T-helper 1 cell treated with Interleukin-12 subunit alpha and Interleukin-12 subunit beta and Interleukin-4 antibody, amounts not matched to agents 30 μg/mL and 1 μg/mL, for 36 hours (primary cell): ENCODE data around the gene BUD23.

Experiments
- H3K27ac Mint-ChIP-seq: one replicate; pipeline ENCODE4 v1.8.0; 2021; ENCODE audit warnings: mild to moderate bottlenecking, mixed read lengths
- H3K27me3 Mint-ChIP-seq: one replicate; pipeline ENCODE4 v1.8.0; 2021; ENCODE audit warnings: low read depth, mixed read lengths
- H3K36me3 Mint-ChIP-seq: one replicate; pipeline ENCODE4 v1.8.0; 2021; ENCODE audit warnings: low read depth, mixed read lengths
- H3K4me1 Mint-ChIP-seq: one replicate; pipeline ENCODE4 v1.8.0; 2021; ENCODE audit warnings: low read depth, mixed read lengths
- H3K4me3 Mint-ChIP-seq: one replicate; pipeline ENCODE4 v1.8.0; 2021; ENCODE audit warnings: mild to moderate bottlenecking, moderate library complexity, mixed read lengths
- H3K9me3 Mint-ChIP-seq: one replicate; pipeline ENCODE4 v1.8.0; 2021; ENCODE audit warnings: mixed read lengths

Gene BUD23

DNA sequence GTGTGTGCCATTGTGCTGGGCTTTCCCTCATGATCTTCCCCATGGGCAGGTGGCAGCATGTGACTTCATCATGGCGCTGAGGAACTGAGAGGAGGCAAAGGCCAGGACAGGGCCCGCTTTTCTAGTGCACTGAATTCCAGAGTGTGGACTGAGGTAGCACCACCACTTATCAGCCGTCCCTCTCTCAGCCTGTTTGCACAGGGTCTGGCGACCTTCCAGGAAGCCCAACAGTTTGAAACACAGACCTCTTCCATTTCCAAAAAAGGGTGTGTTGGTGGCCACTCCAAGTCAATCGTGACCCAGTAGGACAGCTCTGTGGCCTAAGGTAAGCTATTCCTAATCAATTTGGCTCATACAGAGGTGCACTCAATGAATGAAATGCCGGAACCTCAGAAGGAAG is 4.5 kb upstream of the BUD23 start:
- no peak overlapping the region for H3K4me3 Mint-ChIP-seq
- H3K27ac Mint-ChIP-seq = no peak overlapping the region
- H3K4me1 Mint-ChIP-seq = peaks cover 18% of the 10 kb centered on the region
- peaks cover 11% of the 10 kb centered on the region for H3K36me3 Mint-ChIP-seq
- no peaks in the 10 kb centered on the region for H3K27me3 Mint-ChIP-seq
- no peaks in the 10 kb centered on the region for H3K9me3 Mint-ChIP-seq

GRCh38 chr7:73679709-73680108 is 3.7 kb upstream of the BUD23 start:
- Mint-ChIP-seq H3K36me3 (peaks cover 13% of the 10 kb centered on the region), H3K4me3 (no peak overlapping the region), H3K27me3 (no peaks in the 10 kb centered on the region), H3K9me3 (no peaks in the 10 kb centered on the region), H3K4me1 (peaks cover 20% of the 10 kb centered on the region), H3K27ac (no peak overlapping the region)

DNA sequence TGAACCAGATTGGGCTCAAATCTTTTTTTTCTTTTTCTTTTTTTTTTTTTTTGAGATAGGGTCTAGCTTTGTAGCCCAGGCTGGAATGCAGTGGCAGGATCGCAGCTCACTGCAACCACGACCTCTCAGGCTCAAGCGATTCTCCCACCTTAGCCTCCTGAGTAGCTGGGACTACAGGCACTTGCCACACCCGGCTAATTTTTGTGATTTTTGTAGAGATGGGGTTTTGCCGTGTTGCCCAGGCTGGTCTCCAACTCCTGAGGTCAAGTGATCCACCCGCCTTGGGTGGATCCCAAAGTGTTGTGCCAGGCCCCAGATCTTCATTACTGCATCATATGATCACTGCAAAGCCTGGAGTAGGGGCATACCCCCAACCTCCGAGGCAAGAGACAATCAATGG is 2.9 kb upstream of the BUD23 start:
- peaks cover 20% of the 10 kb centered on the region for H3K4me1 Mint-ChIP-seq
- no peaks in the 10 kb centered on the region for H3K27me3 Mint-ChIP-seq
- no peaks in the 10 kb centered on the region for H3K9me3 Mint-ChIP-seq
- no peak overlapping the region for H3K4me3 Mint-ChIP-seq
- H3K36me3 Mint-ChIP-seq = peaks cover 13% of the 10 kb centered on the region
- H3K27ac Mint-ChIP-seq = no peak overlapping the region

DNA sequence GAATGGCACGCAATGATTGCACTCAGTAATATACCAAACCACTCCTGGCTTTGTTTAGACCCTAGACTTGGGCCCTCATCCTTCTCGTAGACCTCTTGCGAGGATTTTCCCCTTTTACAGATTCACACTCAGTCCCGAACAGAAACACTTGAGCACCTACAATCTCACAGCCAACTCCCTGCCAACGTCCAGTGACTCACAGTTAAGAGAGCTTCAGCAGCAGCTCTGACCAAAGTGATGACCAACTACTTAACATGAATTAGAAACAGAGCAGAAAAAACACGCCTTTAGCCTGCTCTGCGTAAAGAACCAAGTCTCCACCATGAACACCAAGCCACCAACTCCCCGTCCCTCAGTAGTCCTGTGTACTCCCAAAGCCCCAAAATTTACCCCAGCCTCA is 2.4 kb upstream of the BUD23 start:
- peak overlapping the region; percentile 99 for H3K4me3 Mint-ChIP-seq
- H3K27me3 Mint-ChIP-seq = no peaks in the 10 kb centered on the region
- H3K36me3 Mint-ChIP-seq = peaks cover 13% of the 10 kb centered on the region
- H3K4me1 Mint-ChIP-seq = peaks cover 20% of the 10 kb centered on the region
- no peak overlapping the region for H3K27ac Mint-ChIP-seq
- no peaks in the 10 kb centered on the region for H3K9me3 Mint-ChIP-seq

DNA sequence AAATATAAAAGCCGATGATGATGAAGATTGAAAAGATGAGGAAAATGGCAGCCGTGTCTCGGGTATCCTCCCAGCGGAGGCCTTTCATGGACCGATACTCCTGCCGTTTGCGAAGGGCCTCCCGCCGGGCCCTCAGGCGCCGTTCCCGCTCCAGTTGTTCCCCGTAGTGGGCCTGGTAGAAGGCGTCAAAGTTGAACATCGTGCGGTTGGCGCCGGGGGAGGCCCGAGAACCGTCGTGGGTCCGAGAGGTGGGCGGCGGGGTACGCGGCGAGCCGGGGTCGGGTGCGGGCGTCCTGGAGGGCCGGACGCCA is 697 bp upstream of the BUD23 start:
- no peaks in the 10 kb centered on the region for H3K27me3 Mint-ChIP-seq
- peak overlapping the region; percentile 99 for H3K4me3 Mint-ChIP-seq
- peak overlapping the region; percentile 97 for H3K27ac Mint-ChIP-seq
- H3K36me3 Mint-ChIP-seq = peaks cover 17% of the 10 kb centered on the region
- no peaks in the 10 kb centered on the region for H3K9me3 Mint-ChIP-seq
- peaks cover 23% of the 10 kb centered on the region for H3K4me1 Mint-ChIP-seq

DNA sequence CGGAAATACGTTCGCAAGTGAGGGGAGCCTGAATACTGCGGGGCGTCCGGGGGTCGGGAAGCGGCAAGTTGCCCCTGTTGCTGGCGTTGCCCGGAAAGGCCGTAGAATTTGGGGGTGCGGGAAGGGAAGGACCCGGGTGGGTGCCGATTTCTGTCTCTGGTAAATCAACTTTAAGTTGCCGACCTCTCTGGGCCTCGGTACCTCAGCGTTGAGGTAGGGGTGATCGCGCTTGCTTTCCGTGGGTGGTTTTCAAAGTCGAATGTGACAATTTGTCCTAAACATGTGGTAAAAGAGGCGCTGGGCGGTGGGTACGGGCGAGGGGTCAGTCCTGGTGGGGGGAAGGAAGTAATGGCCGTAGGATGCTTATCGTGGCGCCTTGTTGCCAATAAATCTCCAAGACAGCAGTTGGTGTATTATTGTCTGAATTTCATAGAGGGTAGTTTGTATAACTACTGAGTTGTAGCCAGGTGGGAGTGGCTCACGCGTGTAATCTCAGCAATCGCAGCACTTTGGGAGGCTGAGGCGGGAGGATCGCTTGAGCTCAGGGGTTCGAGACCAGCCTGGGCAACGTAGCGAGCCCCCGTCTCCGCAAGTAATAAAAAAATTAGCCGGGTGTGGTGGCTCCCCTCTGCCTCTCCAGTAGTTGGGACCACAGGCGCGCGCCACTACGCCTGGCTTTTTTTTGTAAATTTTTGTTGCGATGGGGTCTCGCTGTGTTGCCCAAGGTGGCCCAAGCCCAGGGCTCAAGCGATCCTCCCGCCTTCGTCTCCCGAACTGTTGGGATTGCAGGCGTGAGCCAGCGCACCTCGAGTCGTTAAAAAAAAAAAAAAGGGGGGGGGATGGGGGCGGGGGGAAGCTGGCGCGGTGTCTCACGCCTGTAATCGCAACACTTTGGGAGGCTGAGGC is 644 bp downstream of the BUD23 start:
- Mint-ChIP-seq H3K27ac (peak overlapping the region; percentile 97), H3K36me3 (peaks cover 20% of the 10 kb centered on the region), H3K27me3 (no peaks in the 10 kb centered on the region), H3K9me3 (no peaks in the 10 kb centered on the region), H3K4me1 (peaks cover 28% of the 10 kb centered on the region), H3K4me3 (peak overlapping the region; percentile 99)

DNA sequence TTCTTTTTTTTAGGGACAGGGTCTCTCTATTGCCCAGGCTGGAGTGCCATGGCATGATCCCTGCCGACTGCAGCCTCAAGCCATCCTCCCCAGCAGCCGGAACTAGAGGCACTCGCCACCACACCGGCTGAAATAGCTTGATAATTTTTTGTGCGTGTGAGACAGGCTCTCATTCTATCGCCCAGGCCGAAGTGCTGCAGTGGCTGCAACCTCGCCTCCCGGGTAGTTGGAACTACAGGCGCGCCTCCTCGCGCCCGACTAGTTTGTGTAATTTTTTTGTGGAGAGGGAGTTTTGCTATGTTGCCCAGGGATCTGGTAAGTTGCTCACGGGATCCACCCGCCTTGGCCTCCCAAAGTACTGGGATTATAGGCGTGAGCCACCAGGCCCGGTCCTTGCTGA is 1.9 kb downstream of the BUD23 start:
- H3K4me1 Mint-ChIP-seq = peaks cover 30% of the 10 kb centered on the region
- no peaks in the 10 kb centered on the region for H3K9me3 Mint-ChIP-seq
- peak overlapping the region; percentile 40 for H3K4me3 Mint-ChIP-seq
- H3K27ac Mint-ChIP-seq = no peak overlapping the region
- H3K36me3 Mint-ChIP-seq = peaks cover 26% of the 10 kb centered on the region
- H3K27me3 Mint-ChIP-seq = no peaks in the 10 kb centered on the region

DNA sequence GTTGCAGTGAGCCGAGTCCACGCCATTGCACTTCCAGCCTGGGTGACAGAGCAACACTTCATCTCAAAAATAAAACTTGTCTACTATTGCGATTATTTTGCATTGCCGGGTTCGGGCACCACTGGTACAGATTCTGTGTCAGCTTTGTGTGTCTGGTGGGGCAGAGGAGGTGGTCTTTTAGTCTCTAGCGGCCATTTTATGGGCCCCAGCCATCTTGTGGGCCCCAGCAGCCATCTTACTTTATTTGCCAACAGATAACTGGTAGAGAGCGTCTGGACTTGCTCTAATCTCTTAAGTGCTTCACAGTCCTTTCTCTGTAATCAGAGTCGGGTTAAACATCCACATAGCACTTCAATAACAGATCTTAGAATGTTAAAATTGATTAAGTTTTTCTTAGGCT is 4.9 kb downstream of the BUD23 start:
- Mint-ChIP-seq H3K27ac (no peak overlapping the region), H3K4me3 (no peak overlapping the region), H3K27me3 (no peaks in the 10 kb centered on the region), H3K9me3 (no peaks in the 10 kb centered on the region), H3K4me1 (peaks cover 17% of the 10 kb centered on the region), H3K36me3 (peaks cover 39% of the 10 kb centered on the region)

- Mint-ChIP-seq H3K4me3 (no peak overlapping the region), H3K27ac (no peak overlapping the region), H3K9me3 (no peaks in the 10 kb centered on the region), H3K4me1 (peaks cover 15% of the 10 kb centered on the region), H3K27me3 (no peaks in the 10 kb centered on the region), H3K36me3 (peaks cover 47% of the 10 kb centered on the region)
Measured at GRCh38 chr7:73690646-73691045, 7.2 kb downstream of the BUD23 start.

DNA sequence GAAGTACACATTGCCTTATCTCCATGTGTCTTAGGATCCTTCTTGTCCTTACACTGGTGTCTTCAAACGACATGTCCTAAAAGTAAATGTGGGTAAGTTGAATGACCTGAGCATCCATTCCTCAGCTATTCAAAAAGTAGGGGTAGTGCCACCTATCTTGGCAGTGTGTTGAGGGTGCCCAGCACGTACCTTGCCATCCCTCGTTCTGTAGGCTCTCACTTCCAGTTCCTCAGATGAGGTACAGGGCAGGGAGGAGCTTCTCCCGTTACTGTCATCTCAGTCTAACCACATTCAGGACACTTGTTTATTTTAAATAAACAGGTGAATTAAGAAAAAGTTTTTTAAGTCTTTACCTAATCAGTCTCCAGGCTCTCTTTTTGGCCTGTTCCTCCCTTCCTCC is 13.0 kb downstream of the BUD23 start:
- Mint-ChIP-seq H3K4me3 (no peak overlapping the region), H3K4me1 (peaks cover 3% of the 10 kb centered on the region), H3K36me3 (peaks cover 38% of the 10 kb centered on the region), H3K27me3 (no peaks in the 10 kb centered on the region), H3K9me3 (no peaks in the 10 kb centered on the region), H3K27ac (no peak overlapping the region)

- H3K36me3 Mint-ChIP-seq = peaks cover 40% of the 10 kb centered on the region
- no peaks in the 10 kb centered on the region for H3K27me3 Mint-ChIP-seq
- H3K9me3 Mint-ChIP-seq = no peaks in the 10 kb centered on the region
- H3K4me3 Mint-ChIP-seq = no peak overlapping the region
- peaks cover 6% of the 10 kb centered on the region for H3K4me1 Mint-ChIP-seq
- no peak overlapping the region for H3K27ac Mint-ChIP-seq
Measured at GRCh38 chr7:73698410-73698809, 15.0 kb downstream of the BUD23 start.

GRCh38 chr7:73699370-73700068 is 16.1 kb downstream of the BUD23 start:
- Mint-ChIP-seq H3K4me1 (peaks cover 4% of the 10 kb centered on the region), H3K27me3 (no peaks in the 10 kb centered on the region), H3K9me3 (no peaks in the 10 kb centered on the region), H3K27ac (no peak overlapping the region), H3K36me3 (peaks cover 36% of the 10 kb centered on the region), H3K4me3 (no peak overlapping the region)

DNA sequence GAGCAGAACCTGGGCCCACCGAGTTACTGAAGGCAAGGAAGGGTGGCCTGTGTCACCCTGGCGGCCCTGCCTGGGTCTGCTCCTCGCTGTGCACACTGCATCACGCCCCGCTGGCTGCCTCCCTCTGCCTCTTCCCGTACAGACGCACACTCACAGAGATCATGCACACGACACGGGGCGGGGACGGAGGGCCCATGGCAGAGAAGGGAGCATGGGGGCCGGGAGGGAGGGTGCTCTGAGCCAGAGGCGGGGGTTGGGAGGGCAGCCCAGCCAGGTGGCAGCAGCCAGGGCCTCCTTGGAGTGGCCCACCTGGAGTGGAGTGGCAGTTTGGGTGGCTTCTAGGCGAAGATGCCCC is 16.6 kb downstream of the BUD23 start:
- H3K27me3 Mint-ChIP-seq = no peaks in the 10 kb centered on the region
- H3K27ac Mint-ChIP-seq = no peak overlapping the region
- H3K36me3 Mint-ChIP-seq = peaks cover 32% of the 10 kb centered on the region
- no peaks in the 10 kb centered on the region for H3K9me3 Mint-ChIP-seq
- H3K4me1 Mint-ChIP-seq = peaks cover 4% of the 10 kb centered on the region
- H3K4me3 Mint-ChIP-seq = no peak overlapping the region

- H3K9me3 Mint-ChIP-seq = no peaks in the 10 kb centered on the region
- H3K4me1 Mint-ChIP-seq = peaks cover 4% of the 10 kb centered on the region
- H3K27me3 Mint-ChIP-seq = no peaks in the 10 kb centered on the region
- H3K36me3 Mint-ChIP-seq = peaks cover 29% of the 10 kb centered on the region
- no peak overlapping the region for H3K27ac Mint-ChIP-seq
- no peak overlapping the region for H3K4me3 Mint-ChIP-seq
Measured at GRCh38 chr7:73700581-73701134, 17.3 kb downstream of the BUD23 start.

DNA sequence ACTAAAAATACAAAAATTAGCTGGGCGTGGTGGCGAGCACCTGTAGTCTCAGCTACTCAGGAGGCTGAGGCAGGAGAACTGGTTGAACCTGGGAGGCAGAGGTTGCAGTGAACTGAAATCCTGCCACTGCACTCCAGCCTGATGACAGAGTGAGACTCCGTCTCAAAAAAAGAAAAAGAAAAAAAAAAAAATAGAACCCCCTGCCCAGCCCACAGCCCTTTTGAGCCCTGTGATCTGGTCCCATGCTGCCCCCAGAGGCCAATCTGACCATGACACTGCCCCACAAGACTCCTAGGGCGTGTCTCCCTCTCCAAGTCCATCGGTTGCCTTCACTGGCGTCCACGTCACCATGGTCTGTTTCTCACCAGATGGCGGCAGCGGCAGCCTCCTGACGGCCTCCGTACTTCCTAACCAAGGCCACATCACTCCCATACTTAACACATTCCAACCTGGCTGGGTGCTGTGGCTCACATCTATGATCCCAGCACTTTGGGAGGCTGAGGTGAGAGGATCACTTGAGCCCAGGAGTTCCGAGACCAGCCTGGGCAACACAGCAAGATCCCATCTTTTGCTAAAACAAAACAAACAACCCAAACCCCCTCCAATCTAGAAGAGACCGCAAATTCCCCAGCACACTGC is 18.1 kb downstream of the BUD23 start:
- no peak overlapping the region for H3K4me3 Mint-ChIP-seq
- no peak overlapping the region for H3K27ac Mint-ChIP-seq
- no peaks in the 10 kb centered on the region for H3K9me3 Mint-ChIP-seq
- H3K36me3 Mint-ChIP-seq = peaks cover 26% of the 10 kb centered on the region
- no peaks in the 10 kb centered on the region for H3K27me3 Mint-ChIP-seq
- H3K4me1 Mint-ChIP-seq = peaks cover 4% of the 10 kb centered on the region
